ENCODE data around the gene SLC16A10. TPM values are rescaled to one million over a fixed set of nuclear protein-coding genes. Genes with fewer than 3 reads are reported as not detected.

SLC16A10 gene
- total and polyA plus RNA-seq, 3 experiments from 2014 or later, result 2.2 to 3.5 (median 3.3) TPM

DNA sequence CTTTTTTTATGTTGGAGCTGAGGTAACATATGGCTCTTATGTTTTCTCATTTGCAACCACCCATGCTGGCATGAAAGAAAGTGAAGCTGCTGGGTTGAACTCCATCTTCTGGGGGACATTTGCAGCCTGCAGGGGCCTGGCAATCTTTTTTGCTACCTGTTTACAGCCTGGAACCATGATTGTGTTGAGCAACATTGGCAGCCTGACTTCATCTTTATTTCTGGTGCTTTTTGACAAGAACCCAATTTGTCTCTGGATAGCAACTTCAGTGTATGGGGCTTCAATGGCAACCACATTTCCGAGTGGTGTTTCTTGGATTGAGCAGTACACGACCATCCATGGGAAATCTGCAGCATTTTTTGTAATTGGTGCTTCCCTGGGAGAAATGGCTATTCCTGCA lies 179.0 kb downstream of the SLC16A10 start:
- Mint-ChIP-seq H3K27ac (no peak overlapping the region), H3K4me1 (peaks cover 26 to 49% (median 46%) of the 10 kb centered on the region in 3 donors), H3K36me3 (peaks cover 22 to 61% (median 30%) of the 10 kb centered on the region in 3 donors), H3K9me3 (no peaks in the 10 kb centered on the region), H3K27me3 (no peaks in the 10 kb centered on the region), H3K4me3 (no peak overlapping the region)
- CTCF ChIA-PET, result no interaction called here
- no peak overlapping the region for H3K4me3 ChIP-seq (ENCODE audit: low read length)
- no peak overlapping the region for H3K27ac ChIP-seq (ENCODE audit: low read depth, low read length)
- no peaks in the 10 kb centered on the region for H3K9me3 ChIP-seq (ENCODE audit: low read length)
- peaks cover 23% of the 10 kb centered on the region for H3K36me3 ChIP-seq (ENCODE audit: insufficient read depth, low read length)
- no peak for DNase-seq
- peaks cover 4% of the 10 kb centered on the region for H3K4me1 ChIP-seq (ENCODE audit: insufficient read depth, low read length)
- no peaks in the 10 kb centered on the region for H3K27me3 ChIP-seq (ENCODE audit: insufficient read depth, low read length, poor library complexity, severe bottlenecking)
- POLR2A ChIA-PET, result no interaction called here

GRCh38 chr6:111267764-111268333 lies 180.5 kb downstream of the SLC16A10 start:
- Mint-ChIP-seq H3K27me3 (no peaks in the 10 kb centered on the region), H3K9me3 (no peaks in the 10 kb centered on the region), H3K27ac (peak overlapping the region in 4 of 8 donors; percentile 44 to 82 (median 50)), H3K36me3 (peaks cover 23 to 59% (median 30%) of the 10 kb centered on the region in 3 donors), H3K4me1 (peaks cover 20 to 44% (median 38%) of the 10 kb centered on the region in 3 donors), H3K4me3 (no peak overlapping the region)
- H3K27ac ChIP-seq (ENCODE audit: low read depth, low read length), result no peak overlapping the region
- POLR2A ChIA-PET, result no interaction called here
- no peak for DNase-seq
- H3K4me1 ChIP-seq (ENCODE audit: insufficient read depth, low read length), result no peaks in the 10 kb centered on the region
- CTCF ChIA-PET, result no interaction called here
- H3K9me3 ChIP-seq (ENCODE audit: low read length), result no peaks in the 10 kb centered on the region
- H3K27me3 ChIP-seq (ENCODE audit: insufficient read depth, low read length, poor library complexity, severe bottlenecking), result no peaks in the 10 kb centered on the region
- peaks cover 23% of the 10 kb centered on the region for H3K36me3 ChIP-seq (ENCODE audit: insufficient read depth, low read length)
- no peak overlapping the region for H3K4me3 ChIP-seq (ENCODE audit: low read length)

DNA sequence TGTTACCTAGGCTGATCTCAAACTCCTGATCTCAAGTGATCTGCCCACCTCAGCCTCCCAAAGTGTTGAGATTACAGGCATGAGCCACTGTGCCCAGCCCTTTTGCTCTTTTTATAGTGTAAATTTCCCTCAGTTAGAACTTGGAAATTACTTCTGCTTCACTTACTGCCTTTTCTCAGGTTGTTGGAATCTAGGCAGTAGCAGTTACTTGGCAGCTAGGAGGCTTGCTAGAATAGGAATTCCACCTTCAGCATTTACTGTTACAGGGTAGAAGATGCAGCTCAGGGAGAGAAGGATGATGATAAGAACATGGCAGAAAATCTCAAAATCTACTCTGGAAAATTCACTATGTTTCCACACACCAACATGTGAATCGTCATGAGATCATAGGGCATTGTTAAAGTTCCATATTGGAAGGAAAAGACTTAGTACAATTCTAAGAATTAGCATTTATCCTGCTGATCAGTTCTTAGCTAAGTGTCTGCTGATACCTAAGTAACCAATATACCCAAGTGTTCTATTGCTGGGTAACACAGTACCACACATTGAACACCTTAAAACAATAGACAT lies 182.2 kb downstream of the SLC16A10 start:
- DNase-seq, result no peak
- H3K27me3 ChIP-seq (ENCODE audit: insufficient read depth, low read length, poor library complexity, severe bottlenecking), result no peaks in the 10 kb centered on the region
- peaks cover 18% of the 10 kb centered on the region for H3K36me3 ChIP-seq (ENCODE audit: insufficient read depth, low read length)
- no peaks in the 10 kb centered on the region for H3K9me3 ChIP-seq (ENCODE audit: low read length)
- no peak overlapping the region for H3K4me3 ChIP-seq (ENCODE audit: low read length)
- ChIA-PET CTCF (interaction anchor here (0.5 to 1.5 kb wide), 2 partner anchors 11 to 533 kb away, joined by 3 to 4 read pairs; a partner anchor contains a TSS), POLR2A (no interaction called here)
- Mint-ChIP-seq H3K9me3 (peaks cover 11 to 14% (median 13%) of the 10 kb centered on the region in 5 donors), H3K36me3 (peaks cover 38 to 67% (median 40%) of the 10 kb centered on the region in 3 donors), H3K4me3 (no peak overlapping the region), H3K27me3 (no peaks in the 10 kb centered on the region), H3K27ac (no peak overlapping the region), H3K4me1 (peaks cover 19 to 41% (median 35%) of the 10 kb centered on the region in 3 donors)
- no peaks in the 10 kb centered on the region for H3K4me1 ChIP-seq (ENCODE audit: insufficient read depth, low read length)
- H3K27ac ChIP-seq (ENCODE audit: low read depth, low read length), result no peak overlapping the region

- Histone ChIP-seq H3K27ac (ENCODE audit: low read depth, low read length) (no peak overlapping the region), H3K36me3 (ENCODE audit: insufficient read depth, low read length) (peaks cover 23% of the 10 kb centered on the region), H3K4me1 (ENCODE audit: insufficient read depth, low read length) (no peaks in the 10 kb centered on the region), H3K4me3 (ENCODE audit: low read length) (no peak overlapping the region), H3K9me3 (ENCODE audit: low read length) (peaks cover 5% of the 10 kb centered on the region), H3K27me3 (ENCODE audit: insufficient read depth, low read length, poor library complexity, severe bottlenecking) (no peaks in the 10 kb centered on the region)
- ChIA-PET CTCF (interaction anchor here (1.7 kb wide), 1 partner anchor 11 kb away, joined by 5 read pairs; a partner anchor contains a TSS), POLR2A (no interaction called here)
- no peak overlapping the region for H3K4me3 Mint-ChIP-seq
- peaks cover 43 to 69% (median 46%) of the 10 kb centered on the region in 3 donors for H3K36me3 Mint-ChIP-seq
- no peaks in the 10 kb centered on the region for H3K27me3 Mint-ChIP-seq
- peaks cover 17 to 20% (median 18%) of the 10 kb centered on the region in 5 donors for H3K9me3 Mint-ChIP-seq
- H3K27ac Mint-ChIP-seq, result peak overlapping the region in 2 of 8 donors; percentile 42 to 78
- peaks cover 19 to 41% (median 35%) of the 10 kb centered on the region in 3 donors for H3K4me1 Mint-ChIP-seq
- DNase-seq, result no peak
Observed at GRCh38 chr6:111270121-111270520, 182.8 kb downstream of the SLC16A10 start.

DNA sequence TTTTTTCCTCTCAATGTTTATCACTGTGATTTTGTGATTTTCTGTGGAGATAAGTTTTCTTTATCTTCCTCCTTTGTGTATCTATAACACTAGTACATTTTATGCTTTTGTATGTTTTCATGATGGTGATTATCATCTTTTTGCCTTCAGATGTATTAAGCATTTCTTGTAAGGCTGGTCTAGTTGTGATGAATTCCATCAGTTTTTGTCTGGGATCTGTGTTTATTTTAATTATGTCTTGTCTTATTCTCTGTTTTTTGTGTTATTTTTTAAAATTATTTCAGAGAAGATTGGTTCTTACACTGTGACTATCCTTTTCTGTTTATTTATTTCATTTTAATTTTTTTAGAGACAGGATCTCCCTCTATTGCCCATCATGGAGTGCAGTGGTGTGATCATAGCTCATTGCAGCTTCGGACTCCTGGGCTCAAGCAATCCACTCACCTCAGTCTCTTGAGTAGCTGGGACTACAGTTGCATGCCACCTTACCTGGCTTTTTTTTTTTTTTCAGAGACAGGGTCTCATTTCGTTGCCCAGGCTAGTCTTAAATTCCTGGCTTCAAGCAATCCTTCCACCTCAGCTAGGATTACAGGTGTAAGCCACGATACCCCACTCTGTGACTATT lies 187.4 kb downstream of the SLC16A10 start:
- ChIA-PET POLR2A (no interaction called here), CTCF (interaction anchor here (0.9 to 1.9 kb wide), 3 partner anchors 11 to 217 kb away, joined by 3 to 5 read pairs (median 3); a partner anchor contains a TSS)
- Histone ChIP-seq H3K9me3 (ENCODE audit: low read length) (peaks cover 5% of the 10 kb centered on the region), H3K4me3 (ENCODE audit: low read length) (no peak overlapping the region), H3K27ac (ENCODE audit: low read depth, low read length) (no peak overlapping the region), H3K36me3 (ENCODE audit: insufficient read depth, low read length) (peaks cover 30% of the 10 kb centered on the region), H3K4me1 (ENCODE audit: insufficient read depth, low read length) (no peaks in the 10 kb centered on the region), H3K27me3 (ENCODE audit: insufficient read depth, low read length, poor library complexity, severe bottlenecking) (no peaks in the 10 kb centered on the region)
- H3K4me1 Mint-ChIP-seq, result peaks cover 6 to 10% (median 7%) of the 10 kb centered on the region in 3 donors
- H3K36me3 Mint-ChIP-seq, result peaks cover 49 to 74% (median 67%) of the 10 kb centered on the region in 3 donors
- H3K27me3 Mint-ChIP-seq, result no peaks in the 10 kb centered on the region
- peaks cover 21 to 29% (median 27%) of the 10 kb centered on the region in 5 donors for H3K9me3 Mint-ChIP-seq
- DNase-seq, result no peak
- peak overlapping the region in 2 of 8 donors; percentile 3 to 71 for H3K27ac Mint-ChIP-seq
- H3K4me3 Mint-ChIP-seq, result no peak overlapping the region

DNA sequence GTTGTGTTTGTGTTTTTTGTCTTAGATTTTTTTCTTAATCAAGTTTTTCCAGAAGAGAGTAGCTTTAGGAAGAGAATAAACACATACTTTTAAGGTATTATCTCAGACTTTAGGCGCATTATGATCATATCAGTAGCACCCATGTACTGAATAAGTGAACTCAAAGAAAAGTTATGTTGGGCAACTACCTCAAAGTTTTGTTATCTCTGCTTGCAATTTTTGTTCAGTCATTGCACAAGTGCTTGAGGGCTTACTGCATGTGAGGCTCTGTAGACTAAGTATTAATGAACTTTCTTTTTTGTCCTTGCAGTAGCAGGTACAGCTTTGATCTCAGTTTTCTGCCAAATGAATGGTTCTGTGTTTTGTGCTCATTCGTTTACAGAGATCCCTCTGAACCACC lies 189.0 kb downstream of the SLC16A10 start:
- Mint-ChIP-seq H3K4me1 (peaks cover 6 to 18% (median 7%) of the 10 kb centered on the region in 3 donors), H3K27ac (no peak overlapping the region), H3K9me3 (peaks cover 21 to 29% (median 27%) of the 10 kb centered on the region in 5 donors), H3K36me3 (peaks cover 54 to 80% (median 77%) of the 10 kb centered on the region in 3 donors), H3K4me3 (no peak overlapping the region), H3K27me3 (no peaks in the 10 kb centered on the region)
- CTCF ChIA-PET, result interaction anchor here (1.2 kb wide), 1 partner anchor 17 kb away, joined by 3 read pairs; a partner anchor contains a TSS
- Histone ChIP-seq H3K27ac (ENCODE audit: low read depth, low read length) (no peak overlapping the region), H3K4me1 (ENCODE audit: insufficient read depth, low read length) (no peaks in the 10 kb centered on the region), H3K9me3 (ENCODE audit: low read length) (peaks cover 5% of the 10 kb centered on the region), H3K4me3 (ENCODE audit: low read length) (no peak overlapping the region), H3K36me3 (ENCODE audit: insufficient read depth, low read length) (peaks cover 33% of the 10 kb centered on the region), H3K27me3 (ENCODE audit: insufficient read depth, low read length, poor library complexity, severe bottlenecking) (no peaks in the 10 kb centered on the region)
- no peak for DNase-seq
- POLR2A ChIA-PET, result no interaction called here

GRCh38 chr6:111276736-111277135 lies 189.4 kb downstream of the SLC16A10 start:
- Histone ChIP-seq H3K27ac (ENCODE audit: low read depth, low read length) (no peak overlapping the region), H3K4me1 (ENCODE audit: insufficient read depth, low read length) (no peaks in the 10 kb centered on the region), H3K4me3 (ENCODE audit: low read length) (no peak overlapping the region), H3K36me3 (ENCODE audit: insufficient read depth, low read length) (peaks cover 33% of the 10 kb centered on the region), H3K9me3 (ENCODE audit: low read length) (peaks cover 5% of the 10 kb centered on the region), H3K27me3 (ENCODE audit: insufficient read depth, low read length, poor library complexity, severe bottlenecking) (no peaks in the 10 kb centered on the region)
- H3K9me3 Mint-ChIP-seq, result peaks cover 21 to 29% (median 27%) of the 10 kb centered on the region in 5 donors
- peaks cover 55 to 82% (median 79%) of the 10 kb centered on the region in 3 donors for H3K36me3 Mint-ChIP-seq
- H3K4me1 Mint-ChIP-seq, result peaks cover 6 to 18% (median 7%) of the 10 kb centered on the region in 3 donors
- H3K27ac Mint-ChIP-seq, result peak overlapping the region in 1 of 8 donors; percentile 64
- no peaks in the 10 kb centered on the region for H3K27me3 Mint-ChIP-seq
- no peak for DNase-seq
- ChIA-PET POLR2A (no interaction called here), CTCF (interaction anchor here (1.2 kb wide), 1 partner anchor 17 kb away, joined by 3 read pairs; a partner anchor contains a TSS)
- no peak overlapping the region for H3K4me3 Mint-ChIP-seq

DNA sequence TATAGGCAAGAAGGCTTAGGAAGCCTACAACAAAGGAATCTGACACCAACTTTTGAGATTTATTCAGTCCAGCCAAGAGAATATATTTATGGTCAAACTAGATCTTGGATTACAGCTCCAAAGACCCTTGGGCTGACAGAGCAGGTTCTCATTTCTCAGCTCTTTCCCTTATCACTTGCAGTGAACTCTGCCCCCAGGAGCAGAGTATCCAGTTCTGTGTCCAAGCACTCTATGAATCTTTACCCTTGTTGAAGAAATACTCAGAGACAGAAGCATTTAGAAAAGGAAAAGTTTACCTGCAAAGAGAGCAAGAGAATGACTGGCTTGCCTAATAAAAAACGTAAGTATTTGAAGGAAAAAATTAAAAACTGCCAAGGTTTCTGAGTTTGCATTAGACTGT lies 190.5 kb downstream of the SLC16A10 start:
- peaks cover 21 to 29% (median 27%) of the 10 kb centered on the region in 5 donors for H3K9me3 Mint-ChIP-seq
- H3K4me3 Mint-ChIP-seq, result no peak overlapping the region
- Histone ChIP-seq H3K4me3 (ENCODE audit: low read length) (no peak overlapping the region), H3K36me3 (ENCODE audit: insufficient read depth, low read length) (peaks cover 33% of the 10 kb centered on the region), H3K4me1 (ENCODE audit: insufficient read depth, low read length) (no peaks in the 10 kb centered on the region), H3K9me3 (ENCODE audit: low read length) (peaks cover 5% of the 10 kb centered on the region), H3K27ac (ENCODE audit: low read depth, low read length) (no peak overlapping the region), H3K27me3 (ENCODE audit: insufficient read depth, low read length, poor library complexity, severe bottlenecking) (no peaks in the 10 kb centered on the region)
- H3K27ac Mint-ChIP-seq, result no peak overlapping the region
- ChIA-PET POLR2A (no interaction called here), CTCF (no interaction called here)
- no peak for DNase-seq
- H3K36me3 Mint-ChIP-seq, result peaks cover 61 to 87% (median 83%) of the 10 kb centered on the region in 3 donors
- no peaks in the 10 kb centered on the region for H3K27me3 Mint-ChIP-seq
- H3K4me1 Mint-ChIP-seq, result peaks cover 6 to 18% (median 7%) of the 10 kb centered on the region in 3 donors

Data from CD8-positive, alpha-beta memory T cell (primary cell).